Upper lobe of left lung (tissue), 6 donors: Measurements from ENCODE around the gene ARID4A. TPM values are rescaled to one million over a fixed set of nuclear protein-coding genes. Genes with fewer than 3 reads are reported as not detected.

Source experiments
- ATAC-seq, 2 donors: fragments of 200-7000 bp; cut with Tn5 transposase; one replicate each; pipeline ENCODE4 v1.9.1; 2022; ENCODE audit warnings: mild to moderate bottlenecking in 2 of 2, moderate library complexity in 2 of 2; ENCODE audit not compliant: low FRiP score in 2 of 2
- DNase-seq, 2 donors: peaks; one replicate each; pipeline ENCODE4 v3.0.0-alpha.2; 2019 to 2020
- H3K27ac ChIP-seq, 4 donors: fragments of 200-600 bp; sonication (generic); one replicate each; pipeline ENCODE4 v1.5.1; 2016 to 2019
- H3K27me3 ChIP-seq, 4 donors: fragments of 200-600 bp; sonication (generic); one replicate each; pipeline ENCODE4 v1.5.1; 2017 to 2019
- H3K36me3 ChIP-seq, 4 donors: fragments of 200-600 bp; sonication (generic); one replicate each; pipeline ENCODE4 v1.5.1; 2016 to 2019
- H3K4me1 ChIP-seq, 4 donors: fragments of 200-600 bp; sonication (generic); one replicate each; pipeline ENCODE4 v1.5.1; 2018 to 2019
- H3K4me3 ChIP-seq, 4 donors: fragments of 200-600 bp; sonication (generic); one replicate each; pipeline ENCODE4 v1.5.1; 2017 to 2019; ENCODE audit warnings: mild to moderate bottlenecking in 2 of 4, moderate library complexity in 1 of 4
- H3K9me3 ChIP-seq, 4 donors: fragments of 200-600 bp; sonication (generic); one replicate each; pipeline ENCODE4 v1.5.1; 2018 to 2019
- EP300 ChIP-seq, 4 donors: sonication (generic); formaldehyde crosslinking; IDR thresholded peaks; one replicate each; pipeline ENCODE4 v1.5.1; 2017; ENCODE audit warnings: antibody characterized with exemption in 4 of 4, control low read depth in 2 of 4
- POLR2A ChIP-seq, 4 donors: fragments of 450-650 bp; IDR thresholded peaks; one replicate each; pipeline ENCODE4 v1.5.1; 2016 to 2017; ENCODE audit warnings: antibody characterized with exemption in 4 of 4, mild to moderate bottlenecking in 2 of 4
- POLR2AphosphoS5 ChIP-seq, 2 donors: sonication (generic); formaldehyde crosslinking; IDR thresholded peaks; one replicate each; pipeline ENCODE4 v1.5.1; 2017; ENCODE audit warnings: antibody characterized with exemption in 2 of 2
- WGBS, 2 donors: methylation state at CpG; one replicate each; pipeline ENCODE4 v1.1.5; 2017 to 2018; 5-methylcytosine and 5-hydroxymethylcytosine counted together
- total RNA-seq, 6 donors: library from RNA; depleted of rRNA in 4 of 6; stranded (reverse); fragments of >200 nt in 4 of 6; gene quantifications; one replicate each; pipeline versions ENCODE4 v1.1.0 to v1.2.1, GENCODE V29; 2016 to 2021
- TF ChIP-seq, protein P1 (sequence below), 6 experiments: fragments of 450-650 bp in 4 of 6; fragments of 200-600 bp in 2 of 6; sonication (generic) in 2 of 6; IDR thresholded peaks; one replicate each; pipeline ENCODE4 v1.5.1; 2016 to 2019; ENCODE audit warnings: antibody characterized with exemption in 6 of 6
- donor health status: DM: no; HTN: no; CAD: no; lungs with moderate emphysema.
- donor health status: DM: no; HTN: yes; CAD: no; lungs with severe emphysema.

Gene ARID4A
- total RNA-seq, 6 donors from 2014 or later, result 18.4 to 96.4 (median 38.7) TPM

DNA sequence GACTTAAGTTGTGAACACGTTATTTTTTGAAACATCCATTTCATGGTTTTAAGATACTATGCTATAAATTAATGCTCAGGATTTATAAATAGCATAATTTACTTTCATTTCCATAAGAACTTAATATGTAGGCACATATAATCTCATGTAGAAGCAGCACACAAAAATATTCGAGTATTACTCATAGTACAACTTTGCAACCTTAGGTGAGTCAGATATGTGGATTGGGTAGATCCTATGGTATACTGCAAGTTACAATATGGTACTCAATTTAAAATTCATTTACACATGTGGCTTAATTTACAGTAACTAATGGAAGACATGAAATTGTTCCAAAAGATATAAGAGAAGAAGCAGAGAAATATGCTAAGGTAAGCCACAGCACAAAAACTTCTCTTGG lies 27.7 kb upstream of the ARID4A start:
- ATAC-seq (no peak), DNase-seq (no peak)
- H3K9me3 ChIP-seq, result no peaks in the 10 kb centered on the region
- peaks cover 20 to 92% (median 56%) of the 10 kb centered on the region in 4 donors for H3K36me3 ChIP-seq
- H3K27me3 ChIP-seq, result no peaks in the 10 kb centered on the region
- H3K27ac ChIP-seq, result no peak overlapping the region
- WGBS, 2 donors, result 81 to 91% methylated on average over 2 of the region's 2 CpGs
- H3K4me1 ChIP-seq, result peaks cover 16 to 35% (median 23%) of the 10 kb centered on the region in 4 donors
- TF ChIP-seq POLR2A (IDR thresholded peaks at IDR 0.05) (no peak), POLR2AphosphoS5 (IDR thresholded peaks at IDR 0.05) (no peak), EP300 (IDR thresholded peaks at IDR 0.05) (no peak)
- TF ChIP-seq, protein P1, sequence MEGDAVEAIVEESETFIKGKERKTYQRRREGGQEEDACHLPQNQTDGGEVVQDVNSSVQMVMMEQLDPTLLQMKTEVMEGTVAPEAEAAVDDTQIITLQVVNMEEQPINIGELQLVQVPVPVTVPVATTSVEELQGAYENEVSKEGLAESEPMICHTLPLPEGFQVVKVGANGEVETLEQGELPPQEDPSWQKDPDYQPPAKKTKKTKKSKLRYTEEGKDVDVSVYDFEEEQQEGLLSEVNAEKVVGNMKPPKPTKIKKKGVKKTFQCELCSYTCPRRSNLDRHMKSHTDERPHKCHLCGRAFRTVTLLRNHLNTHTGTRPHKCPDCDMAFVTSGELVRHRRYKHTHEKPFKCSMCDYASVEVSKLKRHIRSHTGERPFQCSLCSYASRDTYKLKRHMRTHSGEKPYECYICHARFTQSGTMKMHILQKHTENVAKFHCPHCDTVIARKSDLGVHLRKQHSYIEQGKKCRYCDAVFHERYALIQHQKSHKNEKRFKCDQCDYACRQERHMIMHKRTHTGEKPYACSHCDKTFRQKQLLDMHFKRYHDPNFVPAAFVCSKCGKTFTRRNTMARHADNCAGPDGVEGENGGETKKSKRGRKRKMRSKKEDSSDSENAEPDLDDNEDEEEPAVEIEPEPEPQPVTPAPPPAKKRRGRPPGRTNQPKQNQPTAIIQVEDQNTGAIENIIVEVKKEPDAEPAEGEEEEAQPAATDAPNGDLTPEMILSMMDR (IDR thresholded peaks at IDR 0.05), result no peak
- H3K4me3 ChIP-seq, result no peak overlapping the region

DNA sequence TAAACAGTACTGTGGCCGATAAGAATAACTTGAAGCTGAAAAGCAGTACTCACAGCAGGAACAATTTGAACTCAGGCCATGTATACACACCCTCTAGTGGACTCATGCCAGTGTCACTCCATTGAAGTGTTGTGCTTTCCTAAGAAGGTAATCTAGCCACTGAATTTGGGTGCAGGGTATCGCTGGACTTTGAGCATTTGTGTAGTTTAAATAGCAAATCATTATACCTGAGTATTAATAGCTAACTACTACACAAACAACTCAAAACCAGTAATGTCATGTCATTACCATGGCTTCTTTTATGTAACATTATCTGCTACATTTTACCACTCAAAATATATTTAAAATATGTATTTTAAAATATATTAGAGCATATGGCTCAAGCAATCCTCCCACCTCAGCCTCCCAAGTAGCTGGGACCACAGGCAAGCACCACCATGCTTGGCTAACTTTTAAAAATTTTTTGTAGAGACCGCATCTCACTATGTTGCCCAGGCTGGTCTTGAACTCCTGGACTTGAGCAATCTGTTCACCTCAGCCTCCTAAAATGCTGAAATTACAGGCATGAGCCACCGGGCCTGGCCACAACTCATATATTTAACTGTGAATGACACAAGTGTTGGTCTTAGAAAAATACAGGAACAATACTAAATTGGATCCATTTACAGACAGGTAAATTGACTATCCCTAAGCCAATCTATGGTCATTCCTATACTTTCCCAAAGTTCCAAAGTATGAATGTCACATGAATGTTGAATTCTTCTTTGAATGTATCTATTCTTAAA lies 25.6 kb upstream of the ARID4A start:
- TF ChIP-seq, protein P1 (IDR thresholded peaks at IDR 0.05), result peak in 3 of 6 experiments; percentile 16 to 35 (median 28)
- no peak for TF ChIP-seq POLR2AphosphoS5 (IDR thresholded peaks at IDR 0.05)
- Histone ChIP-seq H3K4me3 (no peak overlapping the region), H3K36me3 (peaks cover 16 to 85% (median 46%) of the 10 kb centered on the region in 4 donors), H3K4me1 (peaks cover 21 to 47% (median 31%) of the 10 kb centered on the region in 4 donors), H3K27ac (peak overlapping the region in 2 of 4 donors; percentile 57 to 70), H3K27me3 (no peaks in the 10 kb centered on the region), H3K9me3 (no peaks in the 10 kb centered on the region)
- peak in 1 of 2 donors; percentile 77 for DNase-seq
- 69 to 76% methylated on average over 4 of the region's 4 CpGs for WGBS, 2 donors
- peak; percentile 73 to 90 for ATAC-seq

DNA sequence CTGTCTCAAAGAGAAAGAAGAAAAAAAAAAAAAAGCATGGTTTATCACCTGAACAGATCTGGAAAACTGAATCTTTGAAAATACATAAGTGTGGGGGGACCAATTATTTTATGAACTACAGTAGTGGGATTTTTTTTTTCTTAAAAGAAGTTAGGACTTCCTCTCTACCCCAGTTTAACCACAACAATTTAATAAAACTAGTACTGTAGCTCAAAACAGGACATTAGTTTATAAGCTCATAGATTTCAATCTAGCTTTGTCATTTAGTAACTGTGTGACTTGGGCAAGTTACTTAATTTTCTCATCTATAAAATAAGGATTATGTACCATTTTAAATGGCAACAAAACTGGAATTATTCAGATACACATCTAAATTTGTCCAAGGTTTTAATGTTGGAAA lies 23.5 kb upstream of the ARID4A start:
- DNase-seq, result no peak
- Histone ChIP-seq H3K4me3 (no peak overlapping the region), H3K4me1 (peaks cover 21 to 47% (median 31%) of the 10 kb centered on the region in 4 donors), H3K27ac (peak overlapping the region in 1 of 4 donors; percentile 42), H3K27me3 (no peaks in the 10 kb centered on the region), H3K9me3 (no peaks in the 10 kb centered on the region), H3K36me3 (peaks cover 14 to 84% (median 36%) of the 10 kb centered on the region in 4 donors)
- TF ChIP-seq, protein P1 (IDR thresholded peaks at IDR 0.05), result no peak
- TF ChIP-seq POLR2A (IDR thresholded peaks at IDR 0.05) (no peak), EP300 (IDR thresholded peaks at IDR 0.05) (no peak), POLR2AphosphoS5 (IDR thresholded peaks at IDR 0.05) (no peak)
- no peak for ATAC-seq

DNA sequence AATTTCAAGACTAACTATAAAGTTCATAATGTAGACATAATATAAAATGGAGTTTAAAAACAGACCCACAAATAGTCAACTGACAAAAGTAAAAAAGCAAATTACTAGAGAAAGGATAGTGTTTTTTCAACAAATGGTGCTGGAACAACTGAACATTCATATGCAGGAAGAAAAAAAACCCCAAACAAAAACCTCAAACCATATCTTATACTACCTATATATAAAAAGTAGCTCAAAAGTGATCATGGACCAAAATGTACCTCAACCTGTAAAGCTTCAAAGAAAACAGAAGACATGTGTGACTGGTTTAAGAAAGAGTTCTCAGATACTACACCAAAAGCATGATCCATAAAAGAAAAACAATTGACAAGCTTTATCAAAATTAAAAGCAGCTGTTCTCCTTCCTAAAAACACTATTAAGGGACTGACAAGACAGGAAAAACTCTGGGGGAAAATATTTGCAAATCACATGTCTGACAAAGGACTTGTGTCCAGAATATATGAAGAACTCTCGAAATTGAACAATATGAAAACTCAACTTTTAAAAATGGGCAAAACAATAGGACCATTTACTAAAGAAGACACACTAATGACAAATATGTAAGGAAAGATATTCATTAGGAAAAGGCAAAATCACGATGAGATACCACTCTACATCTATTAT lies 22.7 kb upstream of the ARID4A start:
- ATAC-seq, result no peak
- Histone ChIP-seq H3K9me3 (no peaks in the 10 kb centered on the region), H3K27me3 (no peaks in the 10 kb centered on the region), H3K36me3 (peaks cover 8 to 79% (median 29%) of the 10 kb centered on the region in 4 donors), H3K4me3 (no peak overlapping the region), H3K4me1 (peaks cover 24 to 47% (median 35%) of the 10 kb centered on the region in 4 donors), H3K27ac (peak overlapping the region in 1 of 4 donors; percentile 42)
- no peak for TF ChIP-seq EP300 (IDR thresholded peaks at IDR 0.05)
- WGBS, 2 donors, result 81 to 87% methylated on average over 2 of the region's 2 CpGs
- DNase-seq, result no peak

DNA sequence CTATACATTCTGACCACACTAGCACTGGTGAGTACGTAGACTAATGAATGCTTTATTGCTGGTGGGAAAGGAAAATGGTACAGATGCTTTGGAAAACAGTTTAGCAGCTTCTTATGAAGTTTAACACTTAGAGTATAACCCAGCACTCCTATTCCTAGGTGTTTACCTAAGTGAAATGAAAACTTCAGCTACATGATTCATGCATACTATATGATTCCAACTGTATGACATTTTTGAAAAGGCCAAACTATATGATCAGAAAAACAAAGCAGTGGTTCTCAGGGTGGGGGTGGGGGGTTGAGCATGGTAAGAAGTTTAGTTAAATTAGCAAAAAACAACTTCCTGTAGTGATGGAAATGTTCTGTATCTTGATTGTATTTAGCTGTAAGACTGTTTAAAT lies 22.1 kb upstream of the ARID4A start:
- Histone ChIP-seq H3K27me3 (no peaks in the 10 kb centered on the region), H3K27ac (no peak overlapping the region), H3K4me1 (peaks cover 29 to 48% (median 40%) of the 10 kb centered on the region in 4 donors), H3K9me3 (no peaks in the 10 kb centered on the region), H3K36me3 (peaks cover 8 to 73% (median 26%) of the 10 kb centered on the region in 4 donors), H3K4me3 (no peak overlapping the region)
- WGBS, 2 donors, result 85 to 88% methylated on average over 1 of the region's 1 CpG
- no peak for TF ChIP-seq EP300 (IDR thresholded peaks at IDR 0.05)
- no peak for TF ChIP-seq POLR2AphosphoS5 (IDR thresholded peaks at IDR 0.05)
- TF ChIP-seq POLR2A (IDR thresholded peaks at IDR 0.05), result no peak
- TF ChIP-seq, protein P1 (IDR thresholded peaks at IDR 0.05), result no peak
- ATAC-seq (no peak), DNase-seq (no peak)
